ENCODE data around the gene GDPD2.
A peak's percentile ranks its signal among the peaks of the same experiment; 100 is the strongest.

Gene GDPD2

DNA sequence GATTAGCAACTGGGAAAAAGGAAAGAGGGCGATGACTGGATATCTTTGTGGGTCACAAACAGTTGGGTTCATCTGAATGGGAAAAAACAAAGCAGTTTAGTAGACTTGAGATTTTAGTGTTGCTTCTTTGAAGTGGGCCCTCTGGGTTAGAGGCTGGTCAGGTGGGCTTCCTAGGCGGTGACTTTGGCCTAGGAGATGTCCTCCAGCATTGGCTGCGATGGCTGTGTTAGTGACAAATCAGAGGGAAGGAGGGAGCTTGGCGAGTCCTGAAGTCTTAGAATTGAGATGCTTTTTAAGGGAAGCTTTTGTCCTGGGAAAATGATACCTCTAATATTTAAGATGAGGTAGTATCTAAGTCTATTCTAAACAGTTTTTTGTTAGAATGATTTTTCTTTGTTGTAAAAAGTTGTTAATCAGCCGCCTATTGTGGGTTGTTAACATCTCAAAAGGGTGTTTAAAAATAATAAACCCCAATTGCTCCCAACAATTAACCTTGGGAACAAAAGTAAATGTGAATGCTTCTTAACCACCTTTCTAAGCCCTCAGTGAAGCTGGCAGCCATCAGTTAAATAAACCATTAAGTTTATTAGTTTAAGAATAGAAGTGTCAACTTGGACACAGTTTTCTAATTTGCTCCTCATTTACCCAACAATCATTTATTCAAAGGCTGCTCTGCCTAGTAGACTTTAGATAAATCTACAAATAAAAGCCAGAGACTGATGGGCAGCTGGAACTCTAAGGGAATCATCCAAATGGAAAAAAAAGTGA lies 53.2 kb downstream of the GDPD2 start:
- no peak for DNase-seq (ENCODE audit: low read depth)

DNA sequence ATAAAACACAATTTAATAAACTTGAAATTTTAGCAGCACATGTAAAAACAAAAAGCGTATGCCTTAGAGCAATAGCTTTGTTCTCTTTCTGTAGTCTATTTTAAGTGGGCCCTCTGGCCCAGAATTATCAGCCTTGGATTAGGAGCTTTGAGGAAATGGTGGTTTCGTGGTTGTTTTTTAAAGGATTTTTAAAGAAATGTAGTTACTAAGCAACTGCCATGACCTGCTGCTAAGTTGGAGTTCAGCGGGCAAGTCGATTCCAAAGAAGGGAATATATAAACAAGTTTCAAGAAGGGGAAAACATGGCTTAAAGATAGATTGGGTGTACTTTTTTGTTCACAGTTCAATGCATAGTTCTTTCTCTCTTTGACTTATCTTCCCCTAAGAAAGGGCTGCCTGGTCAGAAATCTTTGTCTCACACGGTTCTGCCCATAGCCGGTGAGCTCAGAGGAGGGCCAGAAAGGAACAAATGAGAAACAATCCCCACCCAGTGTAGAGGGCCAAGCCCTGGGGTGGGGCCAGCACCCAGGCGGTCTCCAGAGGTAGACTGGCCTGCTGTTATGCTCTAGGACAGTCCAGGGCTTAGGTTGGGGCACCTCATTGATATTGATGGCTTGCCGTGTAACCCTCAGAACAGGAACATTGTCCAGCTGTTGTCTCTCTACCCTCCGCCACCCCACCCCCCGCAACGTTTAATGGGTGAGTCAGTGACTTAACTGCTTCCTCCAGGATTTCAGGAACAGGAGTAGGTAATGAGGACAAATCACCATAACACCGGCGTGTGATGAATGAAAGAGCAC lies 54.0 kb downstream of the GDPD2 start:
- DNase-seq (ENCODE audit: low read depth): no peak

DNA sequence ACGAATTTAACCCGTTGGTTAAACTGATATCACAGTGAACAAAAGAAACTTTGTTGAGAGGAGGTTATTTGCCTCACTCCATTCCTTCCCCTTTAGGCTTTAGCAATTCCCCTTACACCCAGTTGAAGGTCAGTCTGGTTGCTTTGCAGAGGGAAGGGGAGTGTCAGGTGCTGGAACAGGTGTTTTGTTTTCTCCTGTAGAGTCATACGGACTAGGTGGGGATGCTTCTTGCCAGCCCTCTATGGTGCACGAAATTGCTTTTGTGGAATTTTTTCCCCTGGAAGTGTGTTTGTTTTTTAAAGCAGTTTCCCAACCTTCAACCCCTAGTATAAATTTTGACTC lies 54.6 kb downstream of the GDPD2 start:
- no peak for DNase-seq (ENCODE audit: low read depth)

DNA sequence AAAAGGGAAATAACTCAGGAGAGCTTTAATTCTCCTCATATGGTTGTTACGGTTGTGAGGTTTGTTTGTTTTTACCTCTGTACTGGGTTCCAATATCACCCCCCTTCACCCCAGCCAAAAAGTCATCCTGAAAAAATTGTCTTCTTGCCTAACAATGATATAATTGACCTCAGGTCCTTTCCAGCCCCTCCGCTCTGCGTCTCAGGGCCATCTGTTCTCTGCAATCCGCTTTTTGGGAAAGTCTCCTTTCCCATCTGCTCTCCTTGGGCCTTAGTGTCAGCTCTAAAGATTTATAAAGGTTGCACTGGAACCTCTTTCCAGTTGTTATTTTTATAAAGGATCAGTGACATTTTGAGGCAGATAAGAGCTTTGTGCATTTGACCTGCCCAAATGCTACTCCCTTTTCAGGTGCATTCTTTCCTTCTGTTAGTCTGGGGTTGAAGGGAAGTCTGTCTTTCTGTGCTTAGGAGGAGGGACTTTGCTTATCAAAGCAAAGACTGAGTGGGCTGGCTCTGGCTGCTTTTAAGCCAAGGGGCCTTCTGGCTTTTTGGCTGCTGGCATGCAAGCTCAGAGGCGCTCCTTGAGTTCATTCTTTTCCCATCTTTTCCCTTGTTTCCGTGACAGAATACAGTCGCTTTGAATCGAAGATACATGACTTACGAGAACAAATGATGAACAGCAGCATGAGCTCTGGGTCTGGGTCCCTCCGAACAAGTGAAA lies 55.6 kb downstream of the GDPD2 start:
- DNase-seq (ENCODE audit: low read depth): no peak

DNA sequence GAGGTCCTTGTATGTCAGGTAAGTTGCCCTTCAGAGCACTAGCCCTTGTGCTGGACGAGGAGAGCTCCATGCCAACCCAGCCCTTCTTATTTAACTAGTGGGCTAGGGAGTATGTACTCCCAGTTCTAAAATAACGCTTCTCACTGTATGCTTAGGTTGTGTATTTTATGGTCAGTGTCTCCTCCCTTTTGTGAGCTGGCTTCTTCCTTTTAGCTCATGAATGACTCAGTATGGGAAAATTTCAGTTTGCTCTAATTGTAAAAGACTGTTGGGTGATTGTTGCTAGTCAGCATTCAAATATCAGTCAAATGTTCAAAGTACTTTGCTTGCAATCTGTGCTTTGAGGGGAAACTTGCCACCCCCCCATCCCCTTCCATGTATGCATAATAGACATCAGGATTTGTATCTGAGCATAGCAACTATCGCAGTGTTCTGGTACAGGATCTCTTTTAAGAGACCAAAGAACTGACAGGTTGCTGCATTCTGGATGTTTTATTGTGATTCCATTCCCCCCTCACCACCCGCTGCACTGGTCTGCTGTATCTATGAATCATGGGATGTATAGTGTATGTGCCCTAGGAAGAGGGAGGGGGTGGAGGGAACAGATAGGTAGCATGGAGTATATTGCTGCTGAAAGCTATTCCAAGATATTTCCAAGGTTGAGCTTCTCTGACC lies 56.3 kb downstream of the GDPD2 start:
- peak; percentile 51 for DNase-seq (ENCODE audit: low read depth)

DNA sequence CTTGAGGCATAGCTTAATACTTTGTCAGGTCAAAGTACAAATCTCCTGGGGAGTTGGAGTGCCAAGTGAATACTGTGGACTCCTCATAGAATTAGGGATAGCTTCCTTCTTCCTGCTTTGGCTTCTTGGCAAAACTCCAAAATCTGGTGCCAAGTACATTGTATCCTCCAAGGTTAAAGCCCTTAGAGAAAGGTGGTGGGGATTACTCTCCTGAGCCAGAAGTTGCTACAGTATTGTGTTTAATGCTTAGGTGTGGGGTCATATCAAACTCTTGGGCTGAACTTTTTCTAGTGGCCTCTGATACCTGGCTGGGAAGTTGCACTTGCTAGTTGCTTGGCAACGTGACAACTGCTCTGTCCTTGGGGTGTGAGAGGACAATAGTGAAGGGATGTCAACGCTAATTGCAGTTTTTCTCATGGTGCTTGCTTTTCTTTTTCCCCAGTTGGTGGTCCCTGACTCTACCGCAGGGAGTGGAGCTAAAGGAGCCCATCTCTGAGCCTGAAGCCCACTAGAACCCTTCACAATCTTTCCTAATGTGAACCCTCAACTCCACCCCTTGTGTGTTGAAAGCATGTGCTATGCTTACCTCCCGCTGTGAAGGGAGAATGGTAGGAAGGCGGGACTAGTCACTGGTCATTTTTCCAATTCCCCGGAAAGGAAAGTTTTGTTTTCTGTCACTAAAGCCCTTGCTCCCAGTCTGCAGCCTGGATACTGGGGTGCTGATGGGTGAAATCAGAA lies 57.0 kb downstream of the GDPD2 start:
- DNase-seq (ENCODE audit: low read depth): no peak

DNA sequence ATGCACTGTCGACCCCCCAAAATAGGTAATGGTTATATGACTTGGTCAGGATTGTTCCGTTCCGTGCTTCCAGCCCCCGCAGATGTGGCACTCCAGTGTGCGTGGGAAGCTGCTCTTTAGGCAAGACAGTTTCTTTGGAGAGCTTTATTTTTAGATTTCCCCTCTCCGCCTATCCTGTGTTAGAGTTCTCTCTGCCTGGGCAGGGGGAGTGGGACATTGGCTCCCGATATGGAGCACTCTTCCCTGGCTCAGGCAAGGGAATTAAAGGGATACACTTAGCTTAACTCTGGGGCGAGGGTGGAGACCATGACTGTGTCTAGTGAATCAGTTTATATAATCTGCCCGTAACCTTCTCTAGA lies 57.5 kb downstream of the GDPD2 start:
- DNase-seq (ENCODE audit: low read depth): no peak

DNA sequence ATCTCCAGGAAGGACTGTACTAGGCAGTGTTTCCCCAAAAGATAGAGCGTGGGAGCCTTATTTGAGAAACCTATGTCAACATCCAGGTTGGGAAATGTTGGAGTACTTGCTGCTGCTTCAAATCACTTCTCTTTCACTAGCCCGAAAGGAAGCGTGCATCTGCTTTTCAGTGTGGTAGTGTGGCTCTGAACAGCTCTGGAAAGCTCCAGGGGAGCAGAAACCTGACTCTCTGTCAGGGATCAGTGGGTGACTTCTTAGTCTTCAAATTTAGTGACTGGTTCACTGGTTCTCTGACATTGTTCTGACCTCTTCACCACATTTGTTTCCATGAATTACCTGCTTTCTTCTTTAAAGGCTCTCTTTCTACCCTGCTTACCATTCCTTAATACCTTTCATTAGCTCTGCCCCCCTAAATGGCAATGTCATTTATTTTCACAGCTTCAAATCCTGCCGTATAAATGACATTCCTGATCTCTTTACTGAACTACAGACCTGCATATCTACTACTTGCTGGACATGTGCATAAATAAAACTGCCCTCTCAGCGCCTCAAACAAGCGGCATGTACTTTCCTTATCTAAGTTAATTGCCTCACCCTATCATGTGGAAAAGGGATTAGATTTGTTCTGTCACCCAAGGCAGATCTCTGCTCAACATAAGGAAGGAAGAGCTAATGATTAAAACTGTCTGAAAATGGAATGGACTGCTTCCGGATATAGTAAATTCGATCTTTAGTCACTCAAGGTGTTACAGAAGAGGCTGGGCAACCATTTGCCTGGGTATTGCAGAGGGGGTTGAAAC lies 58.6 kb downstream of the GDPD2 start:
- DNase-seq (ENCODE audit: low read depth): no peak

DNA sequence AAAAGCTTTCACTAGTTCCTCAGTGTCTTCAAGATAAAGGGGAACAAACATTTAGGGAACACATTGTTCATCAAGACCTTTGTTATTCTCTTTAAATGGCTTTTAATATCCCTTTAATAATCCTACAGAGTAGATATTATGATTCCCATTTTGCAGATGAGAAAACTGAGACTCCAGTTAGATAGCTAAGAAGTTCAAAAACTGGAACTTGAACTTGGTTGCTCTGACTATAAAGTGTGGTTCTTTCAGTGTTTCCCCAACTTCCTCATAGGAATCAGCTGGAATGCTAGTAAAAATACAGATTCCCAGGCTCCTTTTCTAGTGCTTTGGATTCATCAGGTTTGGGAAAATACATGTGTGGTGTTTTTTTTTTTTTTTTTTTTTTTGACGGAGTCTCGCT lies 59.2 kb downstream of the GDPD2 start:
- no peak for DNase-seq (ENCODE audit: low read depth)

All from GM04504 (cell line).